GM13977 (cell line): ENCODE results near the gene OTOS.

Experiments used
- DNase-seq: peaks from one replicate; pipeline ENCODE4 v3.0.0; 2012; ENCODE audit warnings: low spot score
- in situ Hi-C: fragments of 300-500 bp; cut with MboI; formaldehyde crosslinking; loops from one replicate; pipeline ENCODE4 v1.12.0; 2022; ENCODE audit warnings: low sequenced_read_pairs, low pct_unique_long_range_greater_than_20kb, mixed read lengths, inconsistent platforms; ENCODE audit not compliant: unreplicated experiment
- TF ChIP-seq, protein P1 (sequence below): IDR thresholded peaks from 2 replicates; pipeline ENCODE4 v1.5.1; 2012; ENCODE audit warnings: mild to moderate bottlenecking, control low read depth; ENCODE audit not compliant: insufficient read depth; ENCODE audit errors: extremely low read depth, missing control alignments

The OTOS gene

DNA sequence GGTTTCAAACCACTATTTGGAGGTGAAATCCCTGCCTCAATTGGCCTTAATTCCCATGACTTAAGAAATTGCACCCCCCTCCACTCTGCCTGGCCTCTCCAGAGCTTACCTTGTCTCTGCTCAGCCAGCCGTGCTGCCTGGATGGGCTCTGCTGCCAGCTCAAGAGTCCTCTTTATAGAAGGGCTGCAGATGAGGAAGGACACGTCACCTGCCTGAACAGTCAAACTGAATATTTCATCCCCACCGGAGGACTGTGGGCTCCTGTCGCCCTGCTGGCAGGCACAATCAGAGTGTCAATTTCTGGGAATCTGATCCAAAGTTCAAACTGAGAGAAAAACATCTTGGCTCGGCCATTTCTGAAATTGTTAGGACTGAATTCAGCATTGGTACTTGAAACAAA is at the start of gene OTOS:
TSS of gene OTOS (minus strand) at position 148 of the 400 bp plus-strand sequence. CDS start 332 bp downstream, outside the sequence.
- TF ChIP-seq, protein P1, sequence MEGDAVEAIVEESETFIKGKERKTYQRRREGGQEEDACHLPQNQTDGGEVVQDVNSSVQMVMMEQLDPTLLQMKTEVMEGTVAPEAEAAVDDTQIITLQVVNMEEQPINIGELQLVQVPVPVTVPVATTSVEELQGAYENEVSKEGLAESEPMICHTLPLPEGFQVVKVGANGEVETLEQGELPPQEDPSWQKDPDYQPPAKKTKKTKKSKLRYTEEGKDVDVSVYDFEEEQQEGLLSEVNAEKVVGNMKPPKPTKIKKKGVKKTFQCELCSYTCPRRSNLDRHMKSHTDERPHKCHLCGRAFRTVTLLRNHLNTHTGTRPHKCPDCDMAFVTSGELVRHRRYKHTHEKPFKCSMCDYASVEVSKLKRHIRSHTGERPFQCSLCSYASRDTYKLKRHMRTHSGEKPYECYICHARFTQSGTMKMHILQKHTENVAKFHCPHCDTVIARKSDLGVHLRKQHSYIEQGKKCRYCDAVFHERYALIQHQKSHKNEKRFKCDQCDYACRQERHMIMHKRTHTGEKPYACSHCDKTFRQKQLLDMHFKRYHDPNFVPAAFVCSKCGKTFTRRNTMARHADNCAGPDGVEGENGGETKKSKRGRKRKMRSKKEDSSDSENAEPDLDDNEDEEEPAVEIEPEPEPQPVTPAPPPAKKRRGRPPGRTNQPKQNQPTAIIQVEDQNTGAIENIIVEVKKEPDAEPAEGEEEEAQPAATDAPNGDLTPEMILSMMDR = no peak
- DNase-seq = no peak
- in situ Hi-C loops = loop anchor here (5.0 kb wide), 1 partner anchor 83 kb away; no protein-coding TSS in a partner anchor

DNA sequence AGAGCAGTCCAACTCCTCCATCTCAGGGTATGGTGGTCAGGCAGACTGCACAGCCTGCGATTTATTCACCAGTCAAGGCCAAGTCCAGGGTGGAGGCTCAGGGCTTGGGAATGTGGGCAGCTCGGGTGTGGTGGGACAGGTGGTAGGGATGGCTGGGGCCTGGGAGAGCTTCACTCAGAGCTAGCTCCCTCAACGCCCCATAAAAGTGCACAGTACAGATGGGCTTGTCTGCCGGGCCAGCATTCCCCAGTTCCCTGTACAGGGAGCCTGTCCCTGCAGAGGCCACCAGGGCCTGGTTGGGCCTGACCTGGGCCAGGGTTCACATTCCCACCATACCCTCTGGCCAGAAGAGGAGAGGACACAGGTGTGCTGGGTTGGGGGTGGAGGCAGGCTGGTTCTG is 49.2 kb upstream of the OTOS start:
- no peak for DNase-seq
- in situ Hi-C loops = no loop called here
- TF ChIP-seq, protein P1 = no peak

DNA sequence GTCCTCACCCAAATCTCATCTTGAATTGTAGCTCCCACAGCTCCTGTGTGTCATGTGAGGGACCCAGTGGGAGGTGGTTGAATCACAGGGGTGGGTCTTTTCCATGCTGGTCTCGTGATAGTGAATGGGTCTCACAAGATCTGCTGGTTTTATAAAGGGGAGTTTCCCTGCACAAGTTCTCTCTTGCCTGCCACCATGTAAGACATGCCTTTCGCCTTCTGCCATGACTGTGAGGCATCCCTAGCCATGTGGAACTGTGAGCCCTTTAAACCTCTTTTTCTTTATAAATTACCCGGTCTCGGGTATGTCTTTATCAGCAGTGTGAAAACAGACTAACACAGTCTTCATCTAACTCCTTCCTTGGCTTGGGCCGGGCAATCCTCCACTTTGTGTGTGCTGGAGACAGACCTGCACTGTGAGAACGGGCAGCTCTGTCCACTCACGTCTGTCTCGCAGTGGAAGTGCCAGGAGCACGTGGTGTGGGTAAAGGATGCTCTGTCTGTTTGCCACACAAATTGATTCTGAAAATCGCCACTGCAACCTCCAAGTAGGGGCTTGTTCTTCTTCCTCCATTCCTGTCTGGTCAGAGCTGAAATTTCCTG is 47.6 kb upstream of the OTOS start:
- in situ Hi-C loops = no loop called here
- DNase-seq = no peak
- TF ChIP-seq, protein P1 = no peak

DNA sequence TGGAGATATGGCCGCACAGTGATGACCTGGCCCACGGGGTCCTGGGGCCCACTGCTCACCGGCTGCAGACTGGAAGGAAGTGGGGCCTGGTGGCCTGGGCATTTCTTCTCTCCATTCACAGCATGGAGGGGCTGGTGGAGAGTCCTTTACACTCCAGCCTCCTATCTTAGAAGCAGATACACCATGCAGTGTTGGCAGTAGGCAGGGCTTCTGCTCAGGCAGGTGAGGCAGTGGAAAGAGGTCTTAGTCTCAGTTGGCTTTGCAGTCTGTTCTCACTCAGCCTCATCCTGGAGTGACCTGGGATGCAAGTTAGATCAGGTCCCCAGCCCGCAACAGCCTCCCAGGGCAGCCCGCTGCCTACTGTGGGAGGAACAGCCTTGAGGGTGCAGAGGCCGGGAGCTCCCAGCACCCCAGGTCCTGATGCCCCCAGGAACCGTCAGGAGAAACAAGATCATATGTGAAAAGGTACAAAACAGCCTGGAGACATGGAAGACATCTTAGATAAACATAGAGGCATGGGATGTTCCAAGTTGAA is 45.8 kb upstream of the OTOS start:
- TF ChIP-seq, protein P1 = no peak
- in situ Hi-C loops = no loop called here
- no peak for DNase-seq

DNA sequence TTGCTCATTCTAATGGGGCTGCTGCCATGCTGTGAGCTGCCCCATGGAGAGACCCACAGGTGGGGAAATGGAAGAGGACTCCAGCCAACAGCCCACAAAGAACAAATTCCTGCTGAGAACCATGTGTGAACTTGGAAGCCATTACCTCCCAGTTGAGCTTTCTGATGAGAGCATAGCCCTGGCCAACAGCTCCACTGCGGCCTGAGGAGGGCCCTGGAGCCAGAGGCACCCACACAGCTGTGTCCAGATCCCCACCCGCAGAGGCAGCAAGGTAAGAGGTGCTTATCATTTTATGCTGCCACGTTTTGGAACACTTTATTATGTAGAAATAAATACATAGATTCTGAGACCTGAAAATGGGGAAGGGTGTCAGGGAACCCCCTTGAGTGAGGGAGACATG is 44.2 kb upstream of the OTOS start:
- TF ChIP-seq, protein P1 = no peak
- DNase-seq = no peak
- in situ Hi-C loops = no loop called here

DNA sequence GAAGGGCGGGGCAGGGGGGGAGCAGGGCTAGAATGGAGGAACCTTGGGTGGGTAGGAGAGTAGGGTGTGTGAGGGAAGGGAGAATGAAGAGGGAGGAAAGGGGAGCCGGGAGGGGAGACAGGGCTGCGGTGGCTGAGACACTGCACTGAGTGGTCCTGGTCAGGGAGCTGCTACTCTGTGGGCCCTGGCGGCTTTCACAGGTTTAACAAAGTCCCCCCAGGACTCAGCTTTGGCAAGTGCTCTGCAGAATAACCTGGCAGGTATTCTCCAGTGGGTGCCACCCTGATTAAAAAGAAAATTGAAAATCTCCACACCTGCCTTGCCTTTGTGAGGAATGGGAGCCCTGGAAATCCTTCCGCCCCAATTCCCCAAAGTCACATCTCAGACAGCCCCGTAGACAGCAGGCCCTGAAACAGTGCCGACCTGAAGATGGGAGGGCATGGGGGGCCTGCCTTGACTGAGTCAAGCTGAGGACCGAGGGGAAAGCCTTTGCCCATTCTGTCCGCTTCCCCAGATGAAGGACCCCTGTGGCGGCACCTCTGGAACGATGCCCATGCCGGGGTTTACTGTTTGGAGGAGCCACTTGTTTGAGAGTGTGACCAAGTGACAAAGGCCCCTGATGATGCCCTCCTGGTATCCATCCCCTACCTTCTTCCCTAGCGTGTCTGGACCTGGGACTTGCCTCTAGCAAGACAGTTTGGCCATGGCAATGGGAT is 43.6 kb upstream of the OTOS start:
- DNase-seq = no peak
- in situ Hi-C loops = no loop called here
- TF ChIP-seq, protein P1 = no peak
